ENCODE data around the gene ATP5PF. TPM values are rescaled to one million over a fixed set of nuclear protein-coding genes. Genes with fewer than 3 reads are reported as not detected.

The ATP5PF gene
- total RNA-seq, 2 experiments from 2014 or later: 70.6 to 164 TPM

GRCh38 chr21:25760677-25761076 is 26.0 kb upstream of the ATP5PF start:
- no peaks in the 10 kb centered on the region for H3K9me2 ChIP-seq (ENCODE audit: insufficient read depth, low read length)
- CTCF ChIA-PET (ENCODE audit: unreplicated experiment): no interaction called here

GRCh38 chr21:25760061-25760460 is 25.4 kb upstream of the ATP5PF start:
- intact Hi-C loops (cut with micrococcal nuclease; ENCODE audit: unreplicated experiment): no loop called here
- H3K79me2 ChIP-seq (ENCODE audit: insufficient read depth, low read depth, low read length): no peaks in the 10 kb centered on the region; the same call in 1 of the 2 replicates
- no peak overlapping the region for H3K4me2 ChIP-seq (ENCODE audit: low read length)
- H3K27ac ChIP-seq (ENCODE audit: low read depth, low read length, poor library complexity, severe bottlenecking): no peak overlapping the region
- no peak for DNase-seq (ENCODE audit: low spot score)
- no peaks in the 10 kb centered on the region for H3K4me1 ChIP-seq (ENCODE audit: insufficient read depth, low read length, poor library complexity, severe bottlenecking)
- BruUV-seq (replicated peaks): no TSS peak
- H3K4me3 ChIP-seq (ENCODE audit: low read depth, low read length, poor library complexity, severe bottlenecking): no peak overlapping the region
- no peaks in the 10 kb centered on the region for H4K20me1 ChIP-seq (ENCODE audit: insufficient read depth, low read length)
- no peak for TF ChIP-seq CTCF (conservative IDR thresholded peaks at IDR 0.05; ENCODE audit: low read length)
- TF ChIP-seq EZH2phosphoT487 (IDR thresholded peaks at IDR 0.05; ENCODE audit: borderline replicate concordance, low read depth, low read length): no peak
- H3K9me3 ChIP-seq (ENCODE audit: low read length): no peaks in the 10 kb centered on the region
- H3K9me2 ChIP-seq (ENCODE audit: insufficient read depth, low read length): no peaks in the 10 kb centered on the region
- no peak overlapping the region for H2AFZ ChIP-seq (ENCODE audit: low read length)
- ChIA-PET CTCF (ENCODE audit: unreplicated experiment) (no interaction called here), POLR2A (interaction anchor here (0.9 kb wide), 2 partner anchors 11 kb away, joined by 3 to 4 read pairs; no protein-coding TSS in a partner anchor)
- H3K36me3 ChIP-seq (ENCODE audit: insufficient read depth, low read length): peaks cover 98% of the 10 kb centered on the region

More at GRCh38 chr21:25760677-25761076, 26.0 kb upstream of the ATP5PF start:
- Histone ChIP-seq H3K4me1 (ENCODE audit: insufficient read depth, low read length, poor library complexity, severe bottlenecking) (no peaks in the 10 kb centered on the region), H3K4me3 (ENCODE audit: low read depth, low read length, poor library complexity, severe bottlenecking) (no peak overlapping the region), H3K27ac (ENCODE audit: low read depth, low read length, poor library complexity, severe bottlenecking) (no peak overlapping the region), H3K9me3 (ENCODE audit: low read length) (no peaks in the 10 kb centered on the region), H3K36me3 (ENCODE audit: insufficient read depth, low read length) (peaks cover 98% of the 10 kb centered on the region), H2AFZ (ENCODE audit: low read length) (no peak overlapping the region), H3K4me2 (ENCODE audit: low read length) (no peak overlapping the region), H4K20me1 (ENCODE audit: insufficient read depth, low read length) (no peaks in the 10 kb centered on the region), H3K79me2 (ENCODE audit: insufficient read depth, low read depth, low read length) (no peaks in the 10 kb centered on the region; the same call in 1 of the 2 replicates)
- POLR2A ChIA-PET: no interaction called here
- no peak for DNase-seq (ENCODE audit: low spot score)
- intact Hi-C loops (cut with micrococcal nuclease; ENCODE audit: unreplicated experiment): no loop called here
- no TSS peak for BruUV-seq (replicated peaks)
- TF ChIP-seq EZH2phosphoT487 (IDR thresholded peaks at IDR 0.05; ENCODE audit: borderline replicate concordance, low read depth, low read length) (no peak), CTCF (conservative IDR thresholded peaks at IDR 0.05; ENCODE audit: low read length) (no peak)

GRCh38 chr21:25759573-25759972 is 24.9 kb upstream of the ATP5PF start:
- TF ChIP-seq CTCF (conservative IDR thresholded peaks at IDR 0.05; ENCODE audit: low read length) (no peak), EZH2phosphoT487 (IDR thresholded peaks at IDR 0.05; ENCODE audit: borderline replicate concordance, low read depth, low read length) (no peak)
- Histone ChIP-seq H2AFZ (ENCODE audit: low read length) (no peak overlapping the region), H3K4me3 (ENCODE audit: low read depth, low read length, poor library complexity, severe bottlenecking) (no peak overlapping the region), H4K20me1 (ENCODE audit: insufficient read depth, low read length) (no peaks in the 10 kb centered on the region), H3K9me3 (ENCODE audit: low read length) (no peaks in the 10 kb centered on the region), H3K36me3 (ENCODE audit: insufficient read depth, low read length) (peaks cover 99% of the 10 kb centered on the region), H3K27ac (ENCODE audit: low read depth, low read length, poor library complexity, severe bottlenecking) (no peak overlapping the region), H3K79me2 (ENCODE audit: insufficient read depth, low read depth, low read length) (no peaks in the 10 kb centered on the region; the same call in 1 of the 2 replicates), H3K4me2 (ENCODE audit: low read length) (no peak overlapping the region), H3K4me1 (ENCODE audit: insufficient read depth, low read length, poor library complexity, severe bottlenecking) (no peaks in the 10 kb centered on the region), H3K9me2 (ENCODE audit: insufficient read depth, low read length) (no peaks in the 10 kb centered on the region)
- ChIA-PET CTCF (ENCODE audit: unreplicated experiment) (no interaction called here), POLR2A (interaction anchor here (0.9 kb wide), 2 partner anchors 11 kb away, joined by 3 to 4 read pairs; no protein-coding TSS in a partner anchor)
- DNase-seq (ENCODE audit: low spot score): no peak
- intact Hi-C loops (cut with micrococcal nuclease; ENCODE audit: unreplicated experiment): no loop called here
- no TSS peak for BruUV-seq (replicated peaks)
